Loucy (cell line): ENCODE data around the gene DNASE1L3.

Experiments used
- H2AFZ ChIP-seq: fragments of 200-600 bp; sonication (generic); 2 replicates; pipeline ENCODE4 v1.6.0; 2016; ENCODE audit warnings: antibody characterized with exemption, mild to moderate bottlenecking, low read length, moderate library complexity
- H3F3A ChIP-seq: fragments of 200-600 bp; 2 replicates; pipeline ENCODE4 v1.6.0; 2016; ENCODE audit warnings: antibody characterized with exemption, low read depth, mild to moderate bottlenecking
- H3K27me3 ChIP-seq: fragments of 200-600 bp; sonication (generic); 2 replicates; pipeline ENCODE4 v1.6.1; 2014; ENCODE audit warnings: low read length, mild to moderate bottlenecking; ENCODE audit not compliant: insufficient read depth, poor library complexity, severe bottlenecking
- H3K36me3 ChIP-seq: fragments of 200-600 bp; sonication (generic); 2 replicates; pipeline ENCODE4 v1.6.1; 2016; ENCODE audit warnings: low read length; ENCODE audit not compliant: insufficient read depth
- H3K4me1 ChIP-seq: fragments of 200-600 bp; sonication (generic); 2 replicates; pipeline ENCODE4 v1.5.1; 2014; ENCODE audit warnings: low read length, mild to moderate bottlenecking; ENCODE audit not compliant: insufficient read depth, poor library complexity, severe bottlenecking
- H3K4me2 ChIP-seq: fragments of 200-600 bp; sonication (generic); 2 replicates; pipeline ENCODE4 v1.6.0; 2014; ENCODE audit warnings: antibody characterized with exemption, low read length, low read depth, mild to moderate bottlenecking; ENCODE audit not compliant: poor library complexity, severe bottlenecking
- H3K4me3 ChIP-seq: fragments of 200-600 bp; sonication (generic); 2 replicates; pipeline ENCODE4 v1.5.1; 2014; ENCODE audit warnings: low read length, mild to moderate bottlenecking, mixed read lengths; ENCODE audit not compliant: poor library complexity, severe bottlenecking
- H3K79me2 ChIP-seq: fragments of 200-600 bp; sonication (generic); 2 replicates; pipeline ENCODE4 v1.6.1; 2014; ENCODE audit warnings: low read length; ENCODE audit not compliant: insufficient read depth
- H3K9ac ChIP-seq: fragments of 200-600 bp; sonication (generic); 2 replicates; pipeline ENCODE4 v1.6.0; 2014; ENCODE audit warnings: mild to moderate bottlenecking, low read depth, low read length, moderate library complexity; ENCODE audit not compliant: poor library complexity, severe bottlenecking
- H3K9me2 ChIP-seq: fragments of 200-600 bp; sonication (generic); replicated peaks from 2 replicates; pipeline ENCODE4 v1.6.1; 2016; ENCODE audit warnings: low read depth, low read length, mixed read lengths
- H3K9me3 ChIP-seq: fragments of 200-600 bp; sonication (generic); 2 replicates; pipeline ENCODE4 v1.6.1; 2014; ENCODE audit warnings: mild to moderate bottlenecking, antibody characterized with exemption, low read length, low read depth; ENCODE audit not compliant: insufficient read depth
- H4K20me1 ChIP-seq: fragments of 200-600 bp; sonication (generic); 2 replicates; pipeline ENCODE4 v1.6.0; 2014; ENCODE audit warnings: antibody characterized with exemption, low read length, mild to moderate bottlenecking; ENCODE audit not compliant: insufficient read depth, poor library complexity, severe bottlenecking
- EZH2phosphoT487 ChIP-seq: fragments of 200-600 bp; IDR thresholded peaks from 2 replicates; pipeline ENCODE4 v1.6.1; 2018; ENCODE audit warnings: antibody characterized with exemption, mild to moderate bottlenecking, moderate library complexity, borderline replicate concordance
- TF ChIP-seq, protein P1 (sequence below): fragments of 200-600 bp; sonication (generic); conservative IDR thresholded peaks from 2 replicates; pipeline ENCODE4 v1.5.1; 2014; ENCODE audit warnings: mild to moderate bottlenecking, antibody characterized with exemption, low read length

Gene DNASE1L3

GRCh38 chr3:58214484-58215316, 3.9 kb upstream of the DNASE1L3 start:
- Histone ChIP-seq H3K4me1 (peaks cover 5% of the 10 kb centered on the region), H3F3A (no peaks in the 10 kb centered on the region), H3K4me3 (no peak overlapping the region), H2AFZ (peak overlapping the region; percentile 68), H3K9me3 (no peaks in the 10 kb centered on the region), H3K27me3 (no peaks in the 10 kb centered on the region), H3K36me3 (no peaks in the 10 kb centered on the region), H3K9me2 (no peaks in the 10 kb centered on the region), H3K4me2 (no peak overlapping the region), H4K20me1 (no peaks in the 10 kb centered on the region), H3K79me2 (no peaks in the 10 kb centered on the region), H3K9ac (no peak overlapping the region)
- TF ChIP-seq, protein P1, sequence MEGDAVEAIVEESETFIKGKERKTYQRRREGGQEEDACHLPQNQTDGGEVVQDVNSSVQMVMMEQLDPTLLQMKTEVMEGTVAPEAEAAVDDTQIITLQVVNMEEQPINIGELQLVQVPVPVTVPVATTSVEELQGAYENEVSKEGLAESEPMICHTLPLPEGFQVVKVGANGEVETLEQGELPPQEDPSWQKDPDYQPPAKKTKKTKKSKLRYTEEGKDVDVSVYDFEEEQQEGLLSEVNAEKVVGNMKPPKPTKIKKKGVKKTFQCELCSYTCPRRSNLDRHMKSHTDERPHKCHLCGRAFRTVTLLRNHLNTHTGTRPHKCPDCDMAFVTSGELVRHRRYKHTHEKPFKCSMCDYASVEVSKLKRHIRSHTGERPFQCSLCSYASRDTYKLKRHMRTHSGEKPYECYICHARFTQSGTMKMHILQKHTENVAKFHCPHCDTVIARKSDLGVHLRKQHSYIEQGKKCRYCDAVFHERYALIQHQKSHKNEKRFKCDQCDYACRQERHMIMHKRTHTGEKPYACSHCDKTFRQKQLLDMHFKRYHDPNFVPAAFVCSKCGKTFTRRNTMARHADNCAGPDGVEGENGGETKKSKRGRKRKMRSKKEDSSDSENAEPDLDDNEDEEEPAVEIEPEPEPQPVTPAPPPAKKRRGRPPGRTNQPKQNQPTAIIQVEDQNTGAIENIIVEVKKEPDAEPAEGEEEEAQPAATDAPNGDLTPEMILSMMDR: peak; percentile 18; the same call in 1 of the 2 replicates
- no peak for TF ChIP-seq EZH2phosphoT487

GRCh38 chr3:58209933-58210332, 839 bp downstream of the DNASE1L3 start:
- peaks cover 2% of the 10 kb centered on the region for H3K4me1 ChIP-seq
- no peaks in the 10 kb centered on the region for H3K79me2 ChIP-seq
- no peaks in the 10 kb centered on the region for H3K9me2 ChIP-seq
- H3K27me3 ChIP-seq: no peaks in the 10 kb centered on the region
- no peak overlapping the region for H3K9ac ChIP-seq
- H4K20me1 ChIP-seq: no peaks in the 10 kb centered on the region
- H3K4me3 ChIP-seq: no peak overlapping the region
- H3F3A ChIP-seq: no peaks in the 10 kb centered on the region
- TF ChIP-seq, protein P1: no peak
- no peak for TF ChIP-seq EZH2phosphoT487
- H3K4me2 ChIP-seq: peak overlapping the region; percentile 13
- H2AFZ ChIP-seq: peak overlapping the region; percentile 56; the same call in 1 of the 2 replicates
- no peaks in the 10 kb centered on the region for H3K9me3 ChIP-seq
- H3K36me3 ChIP-seq: no peaks in the 10 kb centered on the region

GRCh38 chr3:58207954-58208353, 2.8 kb downstream of the DNASE1L3 start:
- no peak overlapping the region for H2AFZ ChIP-seq
- H3K9ac ChIP-seq: no peak overlapping the region
- no peaks in the 10 kb centered on the region for H3K36me3 ChIP-seq
- H3K4me3 ChIP-seq: no peak overlapping the region
- no peaks in the 10 kb centered on the region for H3K9me2 ChIP-seq
- no peaks in the 10 kb centered on the region for H4K20me1 ChIP-seq
- no peaks in the 10 kb centered on the region for H3K9me3 ChIP-seq
- H3K79me2 ChIP-seq: no peaks in the 10 kb centered on the region
- no peaks in the 10 kb centered on the region for H3K27me3 ChIP-seq
- H3F3A ChIP-seq: no peaks in the 10 kb centered on the region
- H3K4me1 ChIP-seq: no peaks in the 10 kb centered on the region
- no peak overlapping the region for H3K4me2 ChIP-seq
- TF ChIP-seq EZH2phosphoT487: no peak
- TF ChIP-seq, protein P1: no peak
